ENCODE measurements around the gene GLP2R. TPM values are rescaled to one million over a fixed set of nuclear protein-coding genes. Genes with fewer than 3 reads are reported as not detected.
A peak's percentile ranks its signal among the peaks of the same experiment; 100 is the strongest.

GLP2R gene
- total and polyA plus RNA-seq, 2 of the 8 experiments (the other 6 are each of a cell fraction or from before 2014, with no cell fraction given) = not detected

DNA sequence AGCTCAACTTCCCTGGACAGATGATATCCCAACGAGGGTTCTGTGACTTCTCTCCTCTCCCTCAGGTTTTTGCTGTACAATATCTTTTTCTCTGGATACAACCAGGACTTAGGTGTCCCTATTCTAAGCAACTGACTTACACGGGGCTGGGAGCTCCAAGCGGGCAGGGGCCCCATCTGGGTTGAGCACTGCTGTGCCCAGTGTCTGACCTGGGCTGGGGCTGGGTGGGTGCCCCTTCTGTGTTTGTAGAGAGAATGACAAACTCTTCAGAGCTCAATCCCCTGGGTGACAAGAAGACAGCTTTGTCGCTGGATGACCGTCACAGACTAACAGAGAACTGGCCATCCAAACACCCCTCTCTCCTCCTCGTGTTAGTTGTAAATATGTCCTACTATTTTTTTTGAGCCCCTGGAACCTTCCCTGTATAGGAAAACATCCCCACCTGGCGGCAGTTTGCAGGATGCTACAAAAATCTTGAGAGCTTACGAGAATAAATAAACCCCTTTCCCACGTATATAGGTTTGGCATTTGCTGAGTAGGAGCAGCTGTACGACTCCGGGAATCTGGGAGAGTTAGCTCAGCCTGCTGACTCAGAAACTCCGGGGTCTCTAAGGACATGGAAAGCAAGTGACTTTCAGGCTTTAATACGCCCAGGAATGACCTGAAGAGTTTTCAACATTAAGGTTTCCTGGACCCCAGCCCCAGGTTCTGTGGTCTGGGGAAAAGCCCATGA is 103.0 kb downstream of the GLP2R start:
- no peak overlapping the region for H3K14ac ChIP-seq (ENCODE audit: insufficient read length)
- no peaks in the 10 kb centered on the region for H4K20me1 ChIP-seq (replicated peaks in 1 of 2; ENCODE audit: control insufficient read depth in 1 of 2, insufficient read depth in 2 of 2, low read length in 2 of 2)
- no peaks in the 10 kb centered on the region for H3K9me3 ChIP-seq (ENCODE audit: insufficient read depth in 2 of 2, low read depth in 1 of 2, low read length in 1 of 2)
- H4K8ac ChIP-seq (ENCODE audit: extremely low read depth, insufficient read depth, low read length) = no peak overlapping the region
- H2BK20ac ChIP-seq (ENCODE audit: low read length) = no peak overlapping the region
- H3K56ac ChIP-seq (replicated peaks; ENCODE audit: insufficient read length, low read depth, low read length) = no peak overlapping the region
- no peak overlapping the region for H2BK12ac ChIP-seq (ENCODE audit: low read depth, low read length)
- DNase-seq (ENCODE audit: low read depth in 1 of 2, low spot score in 2 of 2) (peak; percentile 41 to 62), FAIRE-seq (peak; percentile 13)
- no peaks in the 10 kb centered on the region for H3K36me3 ChIP-seq (ENCODE audit: control insufficient read depth in 2 of 4, insufficient read depth in 4 of 4, low read length in 3 of 4)
- 56% methylated on average over 13 of the region's 13 CpGs; no CpG with 5 or more reads in 1 of the 2 experiments for WGBS, 2 experiments (ENCODE audit: extremely low coverage in 1 of 2, insufficient coverage in 1 of 2, insufficient read length in 1 of 2, insufficient replicate concordance in 2 of 2, low coverage in 1 of 2, low lambda C conversion rate in 2 of 2, missing lambda C conversion rate in 1 of 2)
- no peak overlapping the region for H4K91ac ChIP-seq (replicated peaks; ENCODE audit: insufficient read length, low read length)
- H3K4me2 ChIP-seq (ENCODE audit: insufficient read depth in 1 of 2, low read depth in 2 of 2, low read length in 2 of 2) = no peak overlapping the region
- H3K23me2 ChIP-seq (ENCODE audit: low read depth, low read length) = no peaks in the 10 kb centered on the region
- peak in 2 of 3 experiments; percentile 58 to 61; a peak in 3 of 4 replicates for TF ChIP-seq CTCF (IDR thresholded peaks at IDR 0.05; ENCODE audit: control extremely low read depth in 1 of 3, insufficient read depth in 1 of 3, low read depth in 1 of 3, low read length in 3 of 3)
- TF ChIP-seq RAD21 (IDR thresholded peaks at IDR 0.05 in 1 of 2, conservative IDR thresholded peaks at IDR 0.05 in 1 of 2; ENCODE audit: low read depth in 2 of 2, low read length in 2 of 2) = peak; percentile 48 to 65
- no peak for TF ChIP-seq POU5F1 (IDR thresholded peaks at IDR 0.05; ENCODE audit: low read depth, low read length)
- TF ChIP-seq ZNF274 (IDR thresholded peaks at IDR 0.05; ENCODE audit: borderline replicate concordance, extremely low read depth, low read length) = no peak
- no peak for TF ChIP-seq SP4 (IDR thresholded peaks at IDR 0.05; ENCODE audit: low read length)
- no peak for TF ChIP-seq RXRA (IDR thresholded peaks at IDR 0.05; ENCODE audit: insufficient read depth, low read depth, low read length)
- no peak for TF ChIP-seq JUND (IDR thresholded peaks at IDR 0.05; ENCODE audit: low read length)
- TF ChIP-seq RBBP5 (IDR thresholded peaks at IDR 0.05; ENCODE audit: borderline replicate concordance, low read depth, low read length) = no peak
- no peak overlapping the region for H3K23ac ChIP-seq (ENCODE audit: insufficient read length)
- no peak overlapping the region for H3K4me3 ChIP-seq (ENCODE audit: extremely low read depth in 1 of 4, insufficient read depth in 2 of 4, low read depth in 3 of 4, low read length in 4 of 4)
- H3K18ac ChIP-seq (ENCODE audit: extremely low read depth, low read length) = no peak overlapping the region
- H3K4ac ChIP-seq (replicated peaks; ENCODE audit: insufficient read length, low read depth, low read length) = no peak overlapping the region
- H4K5ac ChIP-seq (ENCODE audit: insufficient read length, low read depth, low read length) = no peak overlapping the region
- H3K27me3 ChIP-seq (replicated peaks in 1 of 4; ENCODE audit: control insufficient read depth in 3 of 4, extremely low read depth in 1 of 4, insufficient read depth in 3 of 4, low read length in 3 of 4) = no peaks in the 10 kb centered on the region
- no peaks in the 10 kb centered on the region for H3K79me2 ChIP-seq (ENCODE audit: control insufficient read depth in 1 of 2, insufficient read depth in 2 of 2, low read length in 2 of 2)
- H3K4me1 ChIP-seq (replicated peaks in 1 of 4; ENCODE audit: control insufficient read depth in 3 of 4, insufficient read depth in 4 of 4, low read length in 3 of 4) = peaks cover 0 to 5% (median 2%) of the 10 kb centered on the region in 4 experiments; a peak in 3 of 7 replicates
- ChIA-PET POLR2A (ENCODE audit: partially characterized antibody) (no interaction called here), CTCF (ENCODE audit: partially characterized antibody) (interaction anchor here (0.6 to 8.4 kb wide), 39 partner anchors 8 to 701 kb away, joined by 3 to 130 read pairs (median 3); partner anchors contain the start of gene RCVRN)
- no peak overlapping the region for H2BK15ac ChIP-seq (ENCODE audit: low read length)
- no peak overlapping the region for H2AK5ac ChIP-seq (ENCODE audit: low read depth, low read length)
- H3K79me1 ChIP-seq (ENCODE audit: low read depth, low read length) = no peaks in the 10 kb centered on the region
- H2BK120ac ChIP-seq (replicated peaks; ENCODE audit: low read depth, low read length) = no peak overlapping the region
- H2AFZ ChIP-seq (ENCODE audit: low read length) = no peak overlapping the region
- H3K27ac ChIP-seq (ENCODE audit: low read depth, low read length) = no peak overlapping the region
- H3K9ac ChIP-seq (replicated peaks in 1 of 4; ENCODE audit: extremely low read depth in 1 of 4, low read depth in 3 of 4, low read length in 3 of 4) = no peak overlapping the region
- H2BK5ac ChIP-seq (ENCODE audit: low read depth, low read length) = no peak overlapping the region

All from H1 (cell line).